GM20000 (cell line): ENCODE data around the gene KPNA6.

ENCODE experiments used
- DNase-seq: peaks from one replicate; pipeline ENCODE4 v3.0.0; 2012; ENCODE audit warnings: low spot score
- TF ChIP-seq, protein P1 (sequence below): IDR thresholded peaks from 2 replicates; pipeline ENCODE4 v1.5.1; 2012; ENCODE audit warnings: mild to moderate bottlenecking, control low read depth; ENCODE audit errors: extremely low read depth, missing control alignments

Gene KPNA6

DNA sequence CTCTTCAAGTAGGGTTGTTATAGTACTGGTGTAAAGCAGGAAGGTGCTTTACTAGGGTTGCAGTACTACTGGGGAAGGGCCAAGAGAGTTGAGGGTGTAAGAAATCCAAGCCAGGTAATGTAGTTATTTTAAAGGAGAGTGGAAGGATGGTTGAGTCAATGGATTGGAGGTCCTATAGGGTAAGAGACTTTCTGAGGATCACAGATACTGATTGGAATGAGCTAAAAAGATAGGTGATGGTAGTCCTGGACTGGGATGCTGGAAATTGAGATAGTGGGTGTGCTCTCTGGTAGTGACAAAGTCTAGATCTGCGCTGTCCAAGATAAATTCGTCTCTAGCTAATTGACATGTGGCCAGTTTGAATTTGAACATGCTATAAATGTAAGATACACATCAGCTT, 78.6 kb downstream of the KPNA6 start:
- TF ChIP-seq, protein P1, sequence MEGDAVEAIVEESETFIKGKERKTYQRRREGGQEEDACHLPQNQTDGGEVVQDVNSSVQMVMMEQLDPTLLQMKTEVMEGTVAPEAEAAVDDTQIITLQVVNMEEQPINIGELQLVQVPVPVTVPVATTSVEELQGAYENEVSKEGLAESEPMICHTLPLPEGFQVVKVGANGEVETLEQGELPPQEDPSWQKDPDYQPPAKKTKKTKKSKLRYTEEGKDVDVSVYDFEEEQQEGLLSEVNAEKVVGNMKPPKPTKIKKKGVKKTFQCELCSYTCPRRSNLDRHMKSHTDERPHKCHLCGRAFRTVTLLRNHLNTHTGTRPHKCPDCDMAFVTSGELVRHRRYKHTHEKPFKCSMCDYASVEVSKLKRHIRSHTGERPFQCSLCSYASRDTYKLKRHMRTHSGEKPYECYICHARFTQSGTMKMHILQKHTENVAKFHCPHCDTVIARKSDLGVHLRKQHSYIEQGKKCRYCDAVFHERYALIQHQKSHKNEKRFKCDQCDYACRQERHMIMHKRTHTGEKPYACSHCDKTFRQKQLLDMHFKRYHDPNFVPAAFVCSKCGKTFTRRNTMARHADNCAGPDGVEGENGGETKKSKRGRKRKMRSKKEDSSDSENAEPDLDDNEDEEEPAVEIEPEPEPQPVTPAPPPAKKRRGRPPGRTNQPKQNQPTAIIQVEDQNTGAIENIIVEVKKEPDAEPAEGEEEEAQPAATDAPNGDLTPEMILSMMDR: no peak

DNA sequence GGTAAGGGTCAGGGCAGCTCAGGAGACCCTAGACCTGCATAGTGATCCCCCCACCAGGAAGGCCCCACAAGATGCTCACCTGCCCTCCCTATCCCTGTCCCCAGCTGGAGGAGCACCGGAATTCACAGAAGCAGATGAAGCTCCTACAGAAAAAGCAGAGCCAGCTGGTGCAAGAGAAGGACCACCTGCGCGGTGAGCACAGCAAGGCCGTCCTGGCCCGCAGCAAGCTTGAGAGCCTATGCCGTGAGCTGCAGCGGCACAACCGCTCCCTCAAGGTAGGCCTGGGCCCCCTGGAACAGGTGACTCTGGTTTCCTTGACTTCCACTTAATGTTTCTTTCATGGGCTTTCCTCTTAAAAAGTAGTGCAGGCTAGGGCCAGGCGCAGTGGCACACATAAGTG, 80.0 kb downstream of the KPNA6 start:
- no peak for DNase-seq
- TF ChIP-seq, protein P1: no peak

More for the DNA sequence above, 78.6 kb downstream of the KPNA6 start:
- DNase-seq: no peak

DNA sequence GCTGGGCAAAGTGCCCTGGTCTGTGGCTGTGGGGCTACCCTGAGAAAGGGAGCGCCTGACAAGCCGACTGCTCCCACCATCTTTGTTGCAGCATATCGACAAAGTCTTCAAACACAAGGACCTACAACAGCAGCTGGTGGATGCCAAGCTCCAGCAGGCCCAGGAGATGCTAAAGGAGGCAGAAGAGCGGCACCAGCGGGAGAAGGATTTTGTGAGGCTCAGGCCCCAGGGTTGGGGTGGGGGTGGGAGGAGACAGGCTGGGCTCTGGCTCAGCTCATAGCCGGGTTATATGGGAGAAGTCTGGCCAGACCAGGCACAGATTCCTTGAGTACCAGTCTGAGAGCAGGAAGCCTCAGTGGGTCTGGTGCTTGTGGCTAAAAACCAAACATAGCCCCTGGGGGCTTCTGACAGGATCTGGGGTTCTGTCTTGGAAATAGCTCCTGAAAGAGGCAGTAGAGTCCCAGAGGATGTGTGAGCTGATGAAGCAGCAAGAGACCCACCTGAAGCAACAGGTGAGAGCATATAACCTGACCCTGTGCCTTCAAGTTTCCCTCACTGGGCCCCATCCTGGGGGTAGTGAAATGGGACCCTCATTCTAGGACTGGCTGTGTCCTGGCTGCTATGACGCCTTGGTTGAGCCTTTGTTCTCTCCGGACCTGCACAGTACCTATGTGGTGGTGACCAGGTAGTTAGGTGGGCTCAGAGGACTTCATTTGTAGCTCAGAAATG, 84.5 kb downstream of the KPNA6 start:
- TF ChIP-seq, protein P1: no peak
- DNase-seq: no peak

DNA sequence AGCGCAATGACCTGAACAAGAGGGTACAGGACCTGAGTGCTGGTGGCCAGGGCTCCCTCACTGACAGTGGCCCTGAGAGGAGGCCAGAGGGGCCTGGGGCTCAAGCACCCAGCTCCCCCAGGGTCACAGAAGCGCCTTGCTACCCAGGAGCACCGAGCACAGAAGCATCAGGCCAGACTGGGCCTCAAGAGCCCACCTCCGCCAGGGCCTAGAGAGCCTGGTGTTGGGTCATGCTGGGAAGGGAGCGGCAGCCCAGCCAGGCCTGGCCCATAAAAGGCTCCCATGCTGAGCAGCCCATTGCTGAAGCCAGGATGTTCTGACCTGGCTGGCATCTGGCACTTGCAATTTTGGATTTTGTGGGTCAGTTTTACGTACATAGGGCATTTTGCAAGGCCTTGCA, 87.1 kb downstream of the KPNA6 start:
- DNase-seq: no peak
- TF ChIP-seq, protein P1: no peak

DNA sequence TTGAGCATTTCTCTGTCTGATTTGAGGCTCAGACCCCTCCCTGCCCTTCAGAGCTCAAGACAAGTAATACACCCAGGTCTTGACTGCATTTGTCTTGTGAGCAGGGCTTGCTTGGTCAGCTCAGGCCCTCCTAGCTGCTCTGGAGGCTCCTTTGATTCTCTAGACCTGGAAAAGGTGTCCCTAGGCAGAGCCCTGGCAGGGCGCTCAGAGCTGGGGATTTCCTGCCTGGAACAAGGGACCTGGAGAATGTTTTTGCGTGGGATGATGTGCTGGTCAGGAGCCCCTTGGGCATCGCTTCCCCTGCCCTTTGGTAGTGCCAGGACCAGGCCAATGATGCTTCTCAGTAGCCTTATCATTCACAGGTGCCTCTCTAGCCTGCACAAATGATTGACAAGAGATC, 87.7 kb downstream of the KPNA6 start:
- TF ChIP-seq, protein P1: no peak
- DNase-seq: no peak

DNA sequence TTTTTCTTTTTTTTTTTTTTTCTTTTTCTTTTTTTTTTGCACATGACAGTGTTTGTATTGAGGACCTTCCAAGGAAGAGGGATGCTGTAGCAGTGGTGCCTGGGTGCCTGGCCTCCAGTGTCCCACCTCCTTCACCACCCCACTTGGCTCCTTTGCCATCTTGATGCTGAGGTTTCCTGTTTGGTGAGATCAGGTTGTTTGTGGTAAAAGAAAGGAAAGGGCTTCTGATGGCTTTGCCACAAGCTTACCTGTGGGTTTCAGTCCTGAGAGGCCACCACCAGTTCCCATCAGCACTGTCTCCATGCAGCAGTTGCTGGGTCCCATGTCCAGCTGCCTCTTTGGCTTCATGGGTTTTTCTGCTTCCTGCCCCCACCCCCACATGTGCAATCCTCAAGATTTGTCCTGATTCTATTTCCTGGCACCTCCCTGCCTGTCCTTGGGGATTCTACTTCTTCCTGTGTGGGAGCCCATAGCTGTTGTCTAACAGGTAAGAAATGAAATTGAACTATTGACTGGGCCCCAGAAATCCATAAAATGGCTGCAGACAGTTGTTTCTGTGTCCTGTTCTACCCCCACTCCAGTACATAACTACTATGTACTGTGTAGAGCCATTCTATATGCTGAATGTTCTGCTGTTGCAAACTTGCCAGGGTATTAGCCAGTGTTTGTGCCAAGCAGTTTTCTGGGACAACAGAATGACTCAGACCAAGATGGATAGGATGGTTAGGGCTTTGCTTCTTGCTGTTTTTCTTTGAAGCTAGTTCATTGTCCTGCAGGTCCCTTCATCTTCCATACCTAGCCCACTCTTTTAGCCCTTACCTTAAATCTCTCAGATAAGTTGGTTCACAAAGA, 88.3 kb downstream of the KPNA6 start:
- TF ChIP-seq, protein P1: no peak
- no peak for DNase-seq

DNA sequence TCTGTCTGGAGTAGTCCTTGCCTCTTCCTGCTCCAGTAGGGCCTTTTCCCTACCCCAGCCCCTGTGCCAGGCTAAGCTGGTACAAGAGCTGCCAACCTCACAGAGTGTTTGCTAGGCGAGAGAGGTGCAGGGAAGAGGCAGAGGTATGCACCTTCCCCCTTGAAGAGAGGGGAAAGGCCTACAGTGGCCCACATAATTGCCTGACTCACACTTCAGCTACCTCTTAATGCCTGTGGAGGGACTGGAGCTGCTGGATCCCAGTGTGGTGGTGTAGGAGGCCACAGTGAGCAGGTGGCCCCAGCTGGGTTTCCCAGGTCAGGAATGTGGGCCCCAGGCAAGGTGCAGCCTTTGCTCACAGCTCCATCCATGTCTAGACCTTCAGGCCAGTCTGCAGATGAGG, 89.2 kb downstream of the KPNA6 start:
- no peak for DNase-seq
- TF ChIP-seq, protein P1: no peak
